HEK293 (cell line): ENCODE measurements around the gene PEX3.

ENCODE experiments used
- EGR2 ChIP-seq: fragments of 450-650 bp; formaldehyde crosslinking; IDR thresholded peaks from 2 replicates; pipeline ENCODE4 v1.5.1; 2016; ENCODE audit warnings: low read depth, missing biosample characterization, missing genetic modification characterization
- INSM2 ChIP-seq: fragments of 450-650 bp; formaldehyde crosslinking; IDR thresholded peaks from 2 replicates; pipeline ENCODE4 v1.5.1; 2016; ENCODE audit warnings: missing biosample characterization, missing genetic modification characterization
- KLF17 ChIP-seq: fragments of 450-650 bp; formaldehyde crosslinking; IDR thresholded peaks from 2 replicates; pipeline ENCODE4 v1.5.1; 2016; ENCODE audit warnings: missing biosample characterization, missing genetic modification characterization
- MYNN ChIP-seq: fragments of 450-650 bp; formaldehyde crosslinking; IDR thresholded peaks from 2 replicates; pipeline ENCODE4 v1.5.1; 2016; ENCODE audit warnings: missing biosample characterization, missing genetic modification characterization, borderline replicate concordance
- PATZ1 ChIP-seq: fragments of 450-650 bp; formaldehyde crosslinking; IDR thresholded peaks from 2 replicates; pipeline ENCODE4 v1.5.1; 2016; ENCODE audit warnings: missing biosample characterization, missing genetic modification characterization
- PRDM1 ChIP-seq: fragments of 450-650 bp; formaldehyde crosslinking; IDR thresholded peaks from 2 replicates; pipeline ENCODE4; 2016; ENCODE audit warnings: missing biosample characterization, missing genetic modification characterization
- REPIN1 ChIP-seq: fragments of 450-650 bp; formaldehyde crosslinking; IDR thresholded peaks from 2 replicates; pipeline ENCODE4 v1.5.1; 2017; ENCODE audit warnings: missing biosample characterization, missing genetic modification characterization, low read depth
- SP2 ChIP-seq: fragments of 450-650 bp; formaldehyde crosslinking; IDR thresholded peaks from 2 replicates; pipeline ENCODE4 v1.5.1; 2016; ENCODE audit warnings: missing biosample characterization, missing genetic modification characterization
- ZEB2 ChIP-seq: fragments of 450-650 bp; formaldehyde crosslinking; IDR thresholded peaks from 2 replicates; pipeline ENCODE4 v1.5.1; 2016; ENCODE audit warnings: missing biosample characterization, missing genetic modification characterization
- ZNF155 ChIP-seq: fragments of 450-650 bp; formaldehyde crosslinking; IDR thresholded peaks from 2 replicates; pipeline ENCODE4 v1.5.1; 2016; ENCODE audit warnings: missing biosample characterization, missing genetic modification characterization
- ZNF157 ChIP-seq: fragments of 450-650 bp; formaldehyde crosslinking; IDR thresholded peaks from 2 replicates; pipeline ENCODE4 v1.5.1; 2016; ENCODE audit warnings: missing biosample characterization, missing genetic modification characterization
- ZNF221 ChIP-seq: fragments of 450-650 bp; formaldehyde crosslinking; IDR thresholded peaks from 2 replicates; pipeline ENCODE4 v1.5.1; 2017; ENCODE audit warnings: missing biosample characterization, missing genetic modification characterization, borderline replicate concordance
- ZNF335 ChIP-seq: fragments of 450-650 bp; formaldehyde crosslinking; conservative IDR thresholded peaks from 2 replicates; pipeline ENCODE4 v1.5.1; 2016; ENCODE audit warnings: missing biosample characterization, missing genetic modification characterization
- ZNF394 ChIP-seq: fragments of 450-650 bp; formaldehyde crosslinking; IDR thresholded peaks from 2 replicates; pipeline ENCODE4 v1.5.1; 2016; ENCODE audit warnings: missing biosample characterization, missing genetic modification characterization, mild to moderate bottlenecking, moderate library complexity, borderline replicate concordance
- ZNF404 ChIP-seq: fragments of 450-650 bp; formaldehyde crosslinking; IDR thresholded peaks from 2 replicates; pipeline ENCODE4 v1.5.1; 2017; ENCODE audit warnings: missing biosample characterization, missing genetic modification characterization
- ZNF48 ChIP-seq: fragments of 450-650 bp; formaldehyde crosslinking; IDR thresholded peaks from 2 replicates; pipeline ENCODE4 v1.5.1; 2016; ENCODE audit warnings: missing biosample characterization, missing genetic modification characterization
- ZNF488 ChIP-seq: fragments of 450-650 bp; formaldehyde crosslinking; IDR thresholded peaks from 2 replicates; pipeline ENCODE4 v1.5.1; 2016; ENCODE audit warnings: missing biosample characterization, missing genetic modification characterization
- ZNF596 ChIP-seq: fragments of 450-650 bp; IDR thresholded peaks from 2 replicates; pipeline ENCODE4 v1.5.0; 2018; ENCODE audit warnings: missing biosample characterization, mild to moderate bottlenecking, missing genetic modification characterization, moderate library complexity
- ZNF600 ChIP-seq: fragments of 450-650 bp; formaldehyde crosslinking; IDR thresholded peaks from 2 replicates; pipeline ENCODE4 v1.5.1; 2016; ENCODE audit warnings: missing biosample characterization, missing genetic modification characterization
- ZNF670 ChIP-seq: fragments of 450-650 bp; formaldehyde crosslinking; IDR thresholded peaks from 2 replicates; pipeline ENCODE4 v1.5.1; 2016; ENCODE audit warnings: missing biosample characterization, missing genetic modification characterization, low read depth
- ZNF747 ChIP-seq: fragments of 450-650 bp; formaldehyde crosslinking; IDR thresholded peaks from 2 replicates; pipeline ENCODE4 v1.5.1; 2016; ENCODE audit warnings: missing biosample characterization, missing genetic modification characterization
- ZXDB ChIP-seq: fragments of 450-650 bp; formaldehyde crosslinking; IDR thresholded peaks from 2 replicates; pipeline ENCODE4 v1.5.1; 2016; ENCODE audit warnings: missing biosample characterization, missing genetic modification characterization
- TF ChIP-seq, protein P1 (sequence below): fragments of 450-650 bp; formaldehyde crosslinking; IDR thresholded peaks from 2 replicates; pipeline ENCODE4 v1.5.1; 2016; ENCODE audit warnings: missing biosample characterization, missing genetic modification characterization, borderline replicate concordance
- TF ChIP-seq, protein P2 (sequence below): fragments of 450-650 bp; formaldehyde crosslinking; IDR thresholded peaks from 2 replicates; pipeline ENCODE4 v1.5.1; 2016; ENCODE audit warnings: missing biosample characterization, missing genetic modification characterization
- TF ChIP-seq, protein P3 (sequence below): fragments of 450-650 bp; formaldehyde crosslinking; IDR thresholded peaks from 2 replicates; pipeline ENCODE4 v1.5.1; 2016; ENCODE audit warnings: missing biosample characterization, missing genetic modification characterization, borderline replicate concordance

PEX3 gene

GRCh38 chr6:143536461-143536865, 85.9 kb downstream of the PEX3 start (continued):
- TF ChIP-seq, protein P1, sequence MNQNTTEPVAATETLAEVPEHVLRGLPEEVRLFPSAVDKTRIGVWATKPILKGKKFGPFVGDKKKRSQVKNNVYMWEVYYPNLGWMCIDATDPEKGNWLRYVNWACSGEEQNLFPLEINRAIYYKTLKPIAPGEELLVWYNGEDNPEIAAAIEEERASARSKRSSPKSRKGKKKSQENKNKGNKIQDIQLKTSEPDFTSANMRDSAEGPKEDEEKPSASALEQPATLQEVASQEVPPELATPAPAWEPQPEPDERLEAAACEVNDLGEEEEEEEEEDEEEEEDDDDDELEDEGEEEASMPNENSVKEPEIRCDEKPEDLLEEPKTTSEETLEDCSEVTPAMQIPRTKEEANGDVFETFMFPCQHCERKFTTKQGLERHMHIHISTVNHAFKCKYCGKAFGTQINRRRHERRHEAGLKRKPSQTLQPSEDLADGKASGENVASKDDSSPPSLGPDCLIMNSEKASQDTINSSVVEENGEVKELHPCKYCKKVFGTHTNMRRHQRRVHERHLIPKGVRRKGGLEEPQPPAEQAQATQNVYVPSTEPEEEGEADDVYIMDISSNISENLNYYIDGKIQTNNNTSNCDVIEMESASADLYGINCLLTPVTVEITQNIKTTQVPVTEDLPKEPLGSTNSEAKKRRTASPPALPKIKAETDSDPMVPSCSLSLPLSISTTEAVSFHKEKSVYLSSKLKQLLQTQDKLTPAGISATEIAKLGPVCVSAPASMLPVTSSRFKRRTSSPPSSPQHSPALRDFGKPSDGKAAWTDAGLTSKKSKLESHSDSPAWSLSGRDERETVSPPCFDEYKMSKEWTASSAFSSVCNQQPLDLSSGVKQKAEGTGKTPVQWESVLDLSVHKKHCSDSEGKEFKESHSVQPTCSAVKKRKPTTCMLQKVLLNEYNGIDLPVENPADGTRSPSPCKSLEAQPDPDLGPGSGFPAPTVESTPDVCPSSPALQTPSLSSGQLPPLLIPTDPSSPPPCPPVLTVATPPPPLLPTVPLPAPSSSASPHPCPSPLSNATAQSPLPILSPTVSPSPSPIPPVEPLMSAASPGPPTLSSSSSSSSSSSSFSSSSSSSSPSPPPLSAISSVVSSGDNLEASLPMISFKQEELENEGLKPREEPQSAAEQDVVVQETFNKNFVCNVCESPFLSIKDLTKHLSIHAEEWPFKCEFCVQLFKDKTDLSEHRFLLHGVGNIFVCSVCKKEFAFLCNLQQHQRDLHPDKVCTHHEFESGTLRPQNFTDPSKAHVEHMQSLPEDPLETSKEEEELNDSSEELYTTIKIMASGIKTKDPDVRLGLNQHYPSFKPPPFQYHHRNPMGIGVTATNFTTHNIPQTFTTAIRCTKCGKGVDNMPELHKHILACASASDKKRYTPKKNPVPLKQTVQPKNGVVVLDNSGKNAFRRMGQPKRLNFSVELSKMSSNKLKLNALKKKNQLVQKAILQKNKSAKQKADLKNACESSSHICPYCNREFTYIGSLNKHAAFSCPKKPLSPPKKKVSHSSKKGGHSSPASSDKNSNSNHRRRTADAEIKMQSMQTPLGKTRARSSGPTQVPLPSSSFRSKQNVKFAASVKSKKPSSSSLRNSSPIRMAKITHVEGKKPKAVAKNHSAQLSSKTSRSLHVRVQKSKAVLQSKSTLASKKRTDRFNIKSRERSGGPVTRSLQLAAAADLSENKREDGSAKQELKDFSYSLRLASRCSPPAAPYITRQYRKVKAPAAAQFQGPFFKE, result no peak
- TF ChIP-seq ZNF155 (no peak), INSM2 (tag by site-specific recombination) (no peak), PATZ1 (tag by site-specific recombination) (peak; percentile 49; the same call in 1 of the 2 replicates), MYNN (no peak), ZNF48 (no peak), ZNF404 (tag by site-specific recombination) (no peak), KLF17 (tag by site-specific recombination) (no peak), ZXDB (tag by site-specific recombination) (no peak), EGR2 (tag by site-specific recombination) (0 out of 2 replicates have a peak, but pooled peaks have one; percentile 17), ZNF747 (no peak), ZEB2 (tag by site-specific recombination) (peak; percentile 82), ZNF488 (tag by site-specific recombination) (no peak), REPIN1 (tag by site-specific recombination) (no peak), ZNF600 (tag by site-specific recombination) (peak; percentile 45; the same call in 1 of the 2 replicates), ZNF670 (tag by site-specific recombination) (no peak), SP2 (tag by site-specific recombination) (peak; percentile 58), ZNF335 (tag by site-specific recombination) (peak; percentile 68), PRDM1 (tag by site-specific recombination) (no peak), ZNF596 (tag by site-specific recombination) (no peak), ZNF394 (tag by site-specific recombination) (no peak), ZNF157 (tag by site-specific recombination) (no peak), ZNF221 (tag by site-specific recombination) (no peak)
- TF ChIP-seq, protein P2, sequence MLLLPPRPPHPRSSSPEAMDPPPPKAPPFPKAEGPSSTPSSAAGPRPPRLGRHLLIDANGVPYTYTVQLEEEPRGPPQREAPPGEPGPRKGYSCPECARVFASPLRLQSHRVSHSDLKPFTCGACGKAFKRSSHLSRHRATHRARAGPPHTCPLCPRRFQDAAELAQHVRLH, result no peak
- TF ChIP-seq, protein P3, sequence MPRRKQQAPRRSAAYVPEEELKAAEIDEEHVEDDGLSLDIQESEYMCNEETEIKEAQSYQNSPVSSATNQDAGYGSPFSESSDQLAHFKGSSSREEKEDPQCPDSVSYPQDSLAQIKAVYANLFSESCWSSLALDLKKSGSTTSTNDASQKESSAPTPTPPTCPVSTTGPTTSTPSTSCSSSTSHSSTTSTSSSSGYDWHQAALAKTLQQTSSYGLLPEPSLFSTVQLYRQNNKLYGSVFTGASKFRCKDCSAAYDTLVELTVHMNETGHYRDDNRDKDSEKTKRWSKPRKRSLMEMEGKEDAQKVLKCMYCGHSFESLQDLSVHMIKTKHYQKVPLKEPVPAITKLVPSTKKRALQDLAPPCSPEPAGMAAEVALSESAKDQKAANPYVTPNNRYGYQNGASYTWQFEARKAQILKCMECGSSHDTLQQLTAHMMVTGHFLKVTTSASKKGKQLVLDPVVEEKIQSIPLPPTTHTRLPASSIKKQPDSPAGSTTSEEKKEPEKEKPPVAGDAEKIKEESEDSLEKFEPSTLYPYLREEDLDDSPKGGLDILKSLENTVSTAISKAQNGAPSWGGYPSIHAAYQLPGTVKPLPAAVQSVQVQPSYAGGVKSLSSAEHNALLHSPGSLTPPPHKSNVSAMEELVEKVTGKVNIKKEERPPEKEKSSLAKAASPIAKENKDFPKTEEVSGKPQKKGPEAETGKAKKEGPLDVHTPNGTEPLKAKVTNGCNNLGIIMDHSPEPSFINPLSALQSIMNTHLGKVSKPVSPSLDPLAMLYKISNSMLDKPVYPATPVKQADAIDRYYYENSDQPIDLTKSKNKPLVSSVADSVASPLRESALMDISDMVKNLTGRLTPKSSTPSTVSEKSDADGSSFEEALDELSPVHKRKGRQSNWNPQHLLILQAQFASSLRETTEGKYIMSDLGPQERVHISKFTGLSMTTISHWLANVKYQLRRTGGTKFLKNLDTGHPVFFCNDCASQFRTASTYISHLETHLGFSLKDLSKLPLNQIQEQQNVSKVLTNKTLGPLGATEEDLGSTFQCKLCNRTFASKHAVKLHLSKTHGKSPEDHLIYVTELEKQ (tag by site-specific recombination), result no peak
